ENCODE measurements around the gene RBM34.
A peak's percentile ranks its signal among the peaks of the same experiment; 100 is the strongest.

RBM34 gene

GRCh38 chr1:235105051-235106043 is 55.7 kb downstream of the RBM34 start:
- Histone ChIP-seq H3K27ac (ENCODE audit: low read depth, low read length) (no peak overlapping the region), H3K9me2 (replicated peaks; ENCODE audit: control insufficient read depth, low read length) (no peaks in the 10 kb centered on the region), H3K36me3 (ENCODE audit: control insufficient read depth, low read length) (peaks cover 33% of the 10 kb centered on the region), H3K9me3 (ENCODE audit: control insufficient read depth, insufficient read depth, low read length) (no peaks in the 10 kb centered on the region), H3K4me1 (ENCODE audit: control insufficient read depth, low read length) (peaks cover 29% of the 10 kb centered on the region), H4K20me1 (ENCODE audit: control insufficient read depth, insufficient read depth, low read depth, low read length) (no peaks in the 10 kb centered on the region), H3F3A (ENCODE audit: control insufficient read depth, insufficient read depth) (peaks cover 46% of the 10 kb centered on the region), H3K27me3 (ENCODE audit: control insufficient read depth, low read length) (no peaks in the 10 kb centered on the region), H3K4me2 (ENCODE audit: low read length) (peak overlapping the region; percentile 59), H3K79me2 (ENCODE audit: control insufficient read depth, low read length) (no peaks in the 10 kb centered on the region), H3K4me3 (ENCODE audit: low read length) (no peak overlapping the region)
- TF ChIP-seq CTCF (IDR thresholded peaks at IDR 0.05; ENCODE audit: low read depth, low read length, poor library complexity, severe bottlenecking) (no peak), EZH2phosphoT487 (IDR thresholded peaks at IDR 0.05; ENCODE audit: borderline replicate concordance, low read length) (no peak)

GRCh38 chr1:235102993-235103411 is 58.0 kb downstream of the RBM34 start:
- Histone ChIP-seq H3K9me2 (replicated peaks; ENCODE audit: control insufficient read depth, low read length) (no peaks in the 10 kb centered on the region), H4K20me1 (ENCODE audit: control insufficient read depth, insufficient read depth, low read depth, low read length) (no peaks in the 10 kb centered on the region), H3K4me1 (ENCODE audit: control insufficient read depth, low read length) (peaks cover 39% of the 10 kb centered on the region), H3K27ac (ENCODE audit: low read depth, low read length) (no peak overlapping the region), H3F3A (ENCODE audit: control insufficient read depth, insufficient read depth) (peaks cover 31% of the 10 kb centered on the region), H3K4me2 (ENCODE audit: low read length) (no peak overlapping the region), H3K36me3 (ENCODE audit: control insufficient read depth, low read length) (peaks cover 9% of the 10 kb centered on the region), H3K4me3 (ENCODE audit: low read length) (no peak overlapping the region), H3K9me3 (ENCODE audit: control insufficient read depth, insufficient read depth, low read length) (no peaks in the 10 kb centered on the region), H3K79me2 (ENCODE audit: control insufficient read depth, low read length) (no peaks in the 10 kb centered on the region), H3K27me3 (ENCODE audit: control insufficient read depth, low read length) (no peaks in the 10 kb centered on the region)
- TF ChIP-seq CTCF (IDR thresholded peaks at IDR 0.05; ENCODE audit: low read depth, low read length, poor library complexity, severe bottlenecking) = no peak
- TF ChIP-seq EZH2phosphoT487 (IDR thresholded peaks at IDR 0.05; ENCODE audit: borderline replicate concordance, low read length) = no peak

- H3K9me3 ChIP-seq (ENCODE audit: control insufficient read depth, insufficient read depth, low read length) = no peaks in the 10 kb centered on the region
- TF ChIP-seq EZH2phosphoT487 (IDR thresholded peaks at IDR 0.05; ENCODE audit: borderline replicate concordance, low read length) (no peak), CTCF (IDR thresholded peaks at IDR 0.05; ENCODE audit: low read depth, low read length, poor library complexity, severe bottlenecking) (no peak)
- H3K36me3 ChIP-seq (ENCODE audit: control insufficient read depth, low read length) = peaks cover 1% of the 10 kb centered on the region
- no peaks in the 10 kb centered on the region for H3K9me2 ChIP-seq (replicated peaks; ENCODE audit: control insufficient read depth, low read length)
- no peaks in the 10 kb centered on the region for H3K79me2 ChIP-seq (ENCODE audit: control insufficient read depth, low read length)
- H3K4me2 ChIP-seq (ENCODE audit: low read length) = no peak overlapping the region
- H3F3A ChIP-seq (ENCODE audit: control insufficient read depth, insufficient read depth) = peaks cover 24% of the 10 kb centered on the region
- no peak overlapping the region for H3K4me3 ChIP-seq (ENCODE audit: low read length)
- no peak overlapping the region for H3K27ac ChIP-seq (ENCODE audit: low read depth, low read length)
- peaks cover 39% of the 10 kb centered on the region for H3K4me1 ChIP-seq (ENCODE audit: control insufficient read depth, low read length)
- H4K20me1 ChIP-seq (ENCODE audit: control insufficient read depth, insufficient read depth, low read depth, low read length) = no peaks in the 10 kb centered on the region
- no peaks in the 10 kb centered on the region for H3K27me3 ChIP-seq (ENCODE audit: control insufficient read depth, low read length)
Observed at GRCh38 chr1:235102259-235102582, 58.8 kb downstream of the RBM34 start.

Data from DOHH2 (cell line).